RWPE2 (cell line): ENCODE results near the gene GAN.

Source experiments
- ATAC-seq: fragments of 200-7000 bp; cut with Tn5 transposase; 3 replicates; pipeline ENCODE4 v1.9.1; 2021; ENCODE audit warnings: low read depth
- DNase-seq: peaks from one replicate; pipeline ENCODE4 v3.0.0-alpha.2; 2020; ENCODE audit warnings: low spot score
- H3K27ac ChIP-seq: fragments of 450-650 bp; 2 replicates; pipeline ENCODE4 v1.5.1; 2017; ENCODE audit warnings: mild to moderate bottlenecking; ENCODE audit not compliant: poor library complexity, severe bottlenecking
- H3K27me3 ChIP-seq: fragments of 250-450 bp; sonication (Bioruptor Pico); 2 replicates; pipeline ENCODE4 v1.5.1; 2021; ENCODE audit warnings: mild to moderate bottlenecking, moderate library complexity; ENCODE audit not compliant: insufficient read depth, poor library complexity, severe bottlenecking
- H3K36me3 ChIP-seq: fragments of 250-450 bp; sonication (Bioruptor Pico); 2 replicates; pipeline ENCODE4 v1.5.1; 2020; ENCODE audit warnings: low read depth, mild to moderate bottlenecking, moderate library complexity
- H3K4me1 ChIP-seq: fragments of 250-450 bp; sonication (Bioruptor Pico); 2 replicates; pipeline ENCODE4 v1.5.1; 2021; ENCODE audit warnings: mild to moderate bottlenecking, moderate library complexity; ENCODE audit not compliant: insufficient read depth, poor library complexity, severe bottlenecking
- H3K4me3 ChIP-seq: fragments of 250-450 bp; sonication (Bioruptor Pico); 2 replicates; pipeline ENCODE4 v1.5.1; 2021; ENCODE audit warnings: mild to moderate bottlenecking, moderate library complexity; ENCODE audit not compliant: severe bottlenecking
- H3K9me3 ChIP-seq: fragments of 250-450 bp; sonication (Bioruptor Pico); 2 replicates; pipeline ENCODE4 v1.5.1; 2021; ENCODE audit warnings: mild to moderate bottlenecking, moderate library complexity; ENCODE audit not compliant: severe bottlenecking
- CTCF ChIP-seq: fragments of 450-650 bp; IDR thresholded peaks from one replicate; pipeline ENCODE4 v1.5.1; 2017; ENCODE audit warnings: mild to moderate bottlenecking, moderate library complexity; ENCODE audit not compliant: poor library complexity, severe bottlenecking

Gene GAN

GRCh38 chr16:81380932-81381331 lies 66.2 kb downstream of the GAN start:
- Histone ChIP-seq H3K27ac (no peak overlapping the region), H3K9me3 (no peaks in the 10 kb centered on the region)
- TF ChIP-seq CTCF: no peak

GRCh38 chr16:81384006-81384405 lies 69.2 kb downstream of the GAN start:
- Histone ChIP-seq H3K9me3 (no peaks in the 10 kb centered on the region), H3K4me3 (no peak overlapping the region), H3K4me1 (no peaks in the 10 kb centered on the region), H3K36me3 (peaks cover 25% of the 10 kb centered on the region; the same call in 1 of the 2 replicates), H3K27ac (no peak overlapping the region), H3K27me3 (no peaks in the 10 kb centered on the region)
- no peak for TF ChIP-seq CTCF
- ATAC-seq (no peak), DNase-seq (no peak)

More at GRCh38 chr16:81380932-81381331, 66.2 kb downstream of the GAN start:
- Histone ChIP-seq H3K36me3 (peaks cover 43% of the 10 kb centered on the region), H3K27me3 (no peaks in the 10 kb centered on the region), H3K4me1 (peaks cover 6% of the 10 kb centered on the region), H3K4me3 (no peak overlapping the region)
- no peak for ATAC-seq
- no peak for DNase-seq

- H3K9me3 ChIP-seq: no peaks in the 10 kb centered on the region
- H3K36me3 ChIP-seq: peaks cover 19% of the 10 kb centered on the region; the same call in 1 of the 2 replicates
- DNase-seq: no peak
- ATAC-seq: no peak
- no peak overlapping the region for H3K4me3 ChIP-seq
- no peaks in the 10 kb centered on the region for H3K27me3 ChIP-seq
- no peak for TF ChIP-seq CTCF
- H3K27ac ChIP-seq: no peak overlapping the region
- H3K4me1 ChIP-seq: no peaks in the 10 kb centered on the region
These were observed 70.4 kb downstream of the GAN start for GRCh38 chr16:81385031-81385756.

GRCh38 chr16:81388357-81388756 lies 73.6 kb downstream of the GAN start:
- ATAC-seq (no peak), DNase-seq (no peak)
- Histone ChIP-seq H3K4me3 (no peak overlapping the region), H3K27me3 (no peaks in the 10 kb centered on the region), H3K9me3 (no peaks in the 10 kb centered on the region), H3K27ac (no peak overlapping the region), H3K36me3 (peaks cover 16% of the 10 kb centered on the region), H3K4me1 (no peaks in the 10 kb centered on the region)
- TF ChIP-seq CTCF: no peak

- H3K27me3 ChIP-seq: no peaks in the 10 kb centered on the region
- ATAC-seq: no peak
- no peak overlapping the region for H3K27ac ChIP-seq
- no peaks in the 10 kb centered on the region for H3K4me1 ChIP-seq
- H3K36me3 ChIP-seq: peaks cover 10% of the 10 kb centered on the region
- TF ChIP-seq CTCF: no peak
- DNase-seq: no peak
- H3K4me3 ChIP-seq: no peak overlapping the region
- no peaks in the 10 kb centered on the region for H3K9me3 ChIP-seq
These were observed 76.1 kb downstream of the GAN start for GRCh38 chr16:81390840-81391239.
